OCI-LY7 (cell line): ENCODE measurements around the gene RAB3GAP2. TPM values are rescaled to one million over a fixed set of nuclear protein-coding genes. Genes with fewer than 3 reads are reported as not detected.
"Not testable (repeated sequence)": the region's sequence is repeated elsewhere in the genome, so short reads cannot be mapped to it uniquely, and the experiment has no call there.

Experiments used
- BruUV-seq: library from RNA; stranded (reverse); fragments of 400-500 nt; replicated peaks from 2 replicates; lab custom pipeline; 2021; lab: Mats Ljungman, UMichigan
- CTCF ChIA-PET: fragments of 300-600 bp; sonication (Branson Sonifier 250); formaldehyde crosslinking; loops from one replicate; lab custom pipeline; 2022; ENCODE audit warnings: antibody characterized with exemption; ENCODE audit not compliant: unreplicated experiment; lab: Charles Lee
- POLR2A ChIA-PET: fragments of 300-600 bp; sonication (Branson Sonifier 250); formaldehyde crosslinking; loops from one replicate; lab custom pipeline; 2022; ENCODE audit warnings: antibody characterized with exemption; lab: Charles Lee
- DNase-seq: peaks from one replicate; pipeline ENCODE4 v3.0.0-alpha.2; 2015; ENCODE audit warnings: low spot score
- H2AFZ ChIP-seq: fragments of 200-600 bp; sonication (generic), shearing (Covaris generic); 2 replicates; pipeline ENCODE4 v1.6.1; 2014; ENCODE audit warnings: mild to moderate bottlenecking, antibody characterized with exemption, low read length, moderate library complexity
- H3K27ac ChIP-seq: fragments of 200-600 bp; sonication (generic); 2 replicates; pipeline ENCODE4 v1.5.1; 2014; ENCODE audit warnings: mixed run types, low read depth, mild to moderate bottlenecking, moderate library complexity, low read length, inconsistent platforms; ENCODE audit not compliant: poor library complexity, severe bottlenecking
- H3K36me3 ChIP-seq: fragments of 200-600 bp; sonication (generic); 2 replicates; pipeline ENCODE4 v1.6.1; 2014; ENCODE audit warnings: mild to moderate bottlenecking, antibody characterized with exemption, low read length, moderate library complexity, mixed read lengths; ENCODE audit not compliant: insufficient read depth
- H3K4me1 ChIP-seq: fragments of 200-600 bp; sonication (generic); 2 replicates; pipeline ENCODE4 v1.5.1; 2014; ENCODE audit warnings: mild to moderate bottlenecking, low read length; ENCODE audit not compliant: insufficient read depth, poor library complexity, severe bottlenecking
- H3K4me2 ChIP-seq: fragments of 200-600 bp; sonication (generic); 2 replicates; pipeline ENCODE4 v1.6.1; 2014; ENCODE audit warnings: mild to moderate bottlenecking, low read length
- H3K4me3 ChIP-seq: fragments of 200-600 bp; sonication (generic); 2 replicates; pipeline ENCODE4 v1.5.1; 2014; ENCODE audit warnings: mild to moderate bottlenecking, low read depth, low read length; ENCODE audit not compliant: poor library complexity, severe bottlenecking
- H3K79me2 ChIP-seq: fragments of 200-600 bp; sonication (generic); 2 replicates; pipeline ENCODE4 v1.6.1; 2016; ENCODE audit warnings: low read depth, mild to moderate bottlenecking, low read length, moderate library complexity, mixed read lengths; ENCODE audit not compliant: insufficient read depth
- H3K9me2 ChIP-seq: fragments of 200-600 bp; sonication (generic); 2 replicates; pipeline ENCODE4 v1.6.1; 2016; ENCODE audit warnings: mild to moderate bottlenecking, low read length, mixed read lengths; ENCODE audit not compliant: insufficient read depth
- H3K9me3 ChIP-seq: fragments of 200-600 bp; sonication (generic); 2 replicates; pipeline ENCODE4 v1.6.1; 2014; ENCODE audit warnings: mild to moderate bottlenecking, mixed run types, low read length, mixed read lengths
- H4K20me1 ChIP-seq: fragments of 200-600 bp; sonication (generic); 2 replicates; pipeline ENCODE4 v1.6.1; 2014; ENCODE audit warnings: mild to moderate bottlenecking, antibody characterized with exemption, low read length, moderate library complexity, mixed read lengths; ENCODE audit not compliant: insufficient read depth
- EZH2phosphoT487 ChIP-seq: fragments of 200-600 bp; sonication (generic); IDR thresholded peaks from 2 replicates; pipeline ENCODE4 v1.6.1; 2018; ENCODE audit warnings: low read depth, borderline replicate concordance, mild to moderate bottlenecking, mixed run types, antibody characterized with exemption, low read length, moderate library complexity, mixed read lengths
- intact Hi-C: fragments of 100-400 bp; cut with micrococcal nuclease; formaldehyde crosslinking; loops from one replicate; pipeline ENCODE4 v1.10.0; 2022; ENCODE audit not compliant: unreplicated experiment
- total RNA-seq, 2 experiments: library from RNA; depleted of rRNA in 1 of 2; stranded (reverse); fragments of >200 nt in 1 of 2; shearing (Covaris generic) in 1 of 2; gene quantifications; 2 replicates each; pipeline ENCODE4 v1.2.3, GENCODE V29; 2014 to 2022
- TF ChIP-seq, protein P1 (sequence below): fragments of 200-600 bp; sonication (generic); conservative IDR thresholded peaks from 2 replicates; pipeline ENCODE4 v1.5.1; 2014; ENCODE audit warnings: mild to moderate bottlenecking, antibody characterized with exemption, low read length, moderate library complexity, mixed read lengths

Gene RAB3GAP2
- total RNA-seq, 2 experiments from 2014 or later = 16.9 to 41.1 TPM

DNA sequence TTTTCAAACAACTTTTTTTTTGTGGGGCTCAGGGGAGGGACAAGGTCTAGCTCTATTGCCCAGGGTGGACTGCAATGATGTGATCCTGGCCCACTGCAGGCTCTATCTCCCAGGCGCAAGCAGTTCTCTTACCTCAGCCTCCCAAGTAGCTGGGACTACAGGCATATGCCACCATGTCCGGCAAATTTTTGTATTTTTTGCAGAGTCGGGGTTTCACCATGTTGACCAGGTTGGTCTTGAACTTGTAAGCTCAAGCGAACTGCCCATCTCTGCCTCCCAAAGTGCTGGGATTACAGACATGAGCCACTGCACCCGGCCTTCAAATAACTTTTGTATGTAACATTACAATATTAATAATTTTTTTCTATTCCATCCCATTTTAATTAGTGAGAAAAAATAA, 33.0 kb downstream of the RAB3GAP2 start:
- Histone ChIP-seq H3K36me3 (peaks cover 5% of the 10 kb centered on the region; the same call in 1 of the 2 replicates), H3K4me2 (no peak overlapping the region), H2AFZ (no peak overlapping the region), H3K9me2 (no peaks in the 10 kb centered on the region), H3K27ac (no peak overlapping the region), H3K4me3 (no peak overlapping the region), H3K9me3 (no peaks in the 10 kb centered on the region; the same call in 1 of the 2 replicates), H3K4me1 (peaks cover 9% of the 10 kb centered on the region), H3K79me2 (peaks cover 52% of the 10 kb centered on the region; the same call in 1 of the 2 replicates), H4K20me1 (peaks cover 2% of the 10 kb centered on the region; the same call in 1 of the 2 replicates)
- ChIA-PET POLR2A (interaction anchor here (1.2 to 1.4 kb wide), 2 partner anchors 13 to 31 kb away, joined by 4 to 5 read pairs; no protein-coding TSS in a partner anchor), CTCF (no interaction called here)
- no peak for DNase-seq
- BruUV-seq = no TSS peak
- TF ChIP-seq EZH2phosphoT487 = no peak
- TF ChIP-seq, protein P1, sequence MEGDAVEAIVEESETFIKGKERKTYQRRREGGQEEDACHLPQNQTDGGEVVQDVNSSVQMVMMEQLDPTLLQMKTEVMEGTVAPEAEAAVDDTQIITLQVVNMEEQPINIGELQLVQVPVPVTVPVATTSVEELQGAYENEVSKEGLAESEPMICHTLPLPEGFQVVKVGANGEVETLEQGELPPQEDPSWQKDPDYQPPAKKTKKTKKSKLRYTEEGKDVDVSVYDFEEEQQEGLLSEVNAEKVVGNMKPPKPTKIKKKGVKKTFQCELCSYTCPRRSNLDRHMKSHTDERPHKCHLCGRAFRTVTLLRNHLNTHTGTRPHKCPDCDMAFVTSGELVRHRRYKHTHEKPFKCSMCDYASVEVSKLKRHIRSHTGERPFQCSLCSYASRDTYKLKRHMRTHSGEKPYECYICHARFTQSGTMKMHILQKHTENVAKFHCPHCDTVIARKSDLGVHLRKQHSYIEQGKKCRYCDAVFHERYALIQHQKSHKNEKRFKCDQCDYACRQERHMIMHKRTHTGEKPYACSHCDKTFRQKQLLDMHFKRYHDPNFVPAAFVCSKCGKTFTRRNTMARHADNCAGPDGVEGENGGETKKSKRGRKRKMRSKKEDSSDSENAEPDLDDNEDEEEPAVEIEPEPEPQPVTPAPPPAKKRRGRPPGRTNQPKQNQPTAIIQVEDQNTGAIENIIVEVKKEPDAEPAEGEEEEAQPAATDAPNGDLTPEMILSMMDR = no peak
- intact Hi-C loops = no loop called here

DNA sequence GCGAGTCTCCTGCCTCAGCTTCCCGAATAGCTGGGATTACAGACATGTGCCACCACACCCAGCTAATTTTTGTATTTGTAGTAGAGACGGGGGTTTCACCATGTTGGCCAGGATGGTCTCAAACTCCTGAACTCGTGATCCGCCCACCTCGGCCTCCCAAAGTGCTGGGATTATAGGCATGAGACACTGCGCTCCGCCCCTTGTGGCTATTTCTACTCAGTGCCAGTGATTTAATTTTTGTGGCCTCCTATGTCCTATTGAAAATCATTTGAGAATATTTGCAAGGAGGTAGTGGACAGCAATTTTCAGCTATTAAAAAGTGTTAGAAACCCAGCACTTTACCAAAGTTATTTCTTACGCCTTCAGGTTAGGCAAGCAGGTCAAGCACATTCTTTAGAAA, 36.0 kb downstream of the RAB3GAP2 start:
- POLR2A ChIA-PET = interaction anchor here (0.6 to 2.4 kb wide), 4 partner anchors 9 to 22 kb away, joined by 3 to 9 read pairs (median 4); no protein-coding TSS in a partner anchor

DNA sequence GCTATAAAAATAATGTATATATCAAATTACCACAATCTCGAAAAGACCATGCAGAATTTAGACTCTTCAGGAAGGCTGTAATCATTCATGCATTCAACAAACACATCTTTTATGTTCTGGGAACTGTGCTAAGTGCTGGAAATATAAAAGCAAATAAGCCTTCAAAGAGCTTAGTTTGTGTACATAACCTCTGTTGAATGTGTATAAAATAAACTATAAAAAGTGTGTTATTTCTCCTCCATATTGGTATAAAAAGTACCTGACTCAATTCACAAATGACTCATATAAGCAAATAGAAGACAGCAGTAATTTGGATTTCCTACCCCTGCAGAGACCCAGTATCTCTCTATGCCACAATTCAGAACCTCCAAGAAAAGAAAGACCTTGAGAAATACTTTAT, 36.8 kb downstream of the RAB3GAP2 start:
- CTCF ChIA-PET = no interaction called here
- no TSS peak for BruUV-seq
- Histone ChIP-seq H3K9me2 (no peaks in the 10 kb centered on the region), H3K4me1 (no peaks in the 10 kb centered on the region), H3K9me3 (no peaks in the 10 kb centered on the region; the same call in 1 of the 2 replicates), H2AFZ (no peak overlapping the region), H3K36me3 (peaks cover 17% of the 10 kb centered on the region), H3K27ac (no peak overlapping the region), H3K4me2 (no peak overlapping the region), H4K20me1 (peaks cover 6% of the 10 kb centered on the region; the same call in 1 of the 2 replicates), H3K4me3 (no peak overlapping the region), H3K79me2 (peaks cover 22% of the 10 kb centered on the region; the same call in 1 of the 2 replicates)
- POLR2A ChIA-PET = interaction anchor here (0.6 to 2.4 kb wide), 4 partner anchors 9 to 37 kb away, joined by 3 to 9 read pairs (median 4); partner anchors contain the start of gene RAB3GAP2
- intact Hi-C loops = no loop called here
- no peak for TF ChIP-seq EZH2phosphoT487
- TF ChIP-seq, protein P1 = no peak
- DNase-seq = no peak

More for the DNA sequence above, 36.0 kb downstream of the RAB3GAP2 start:
- H4K20me1 ChIP-seq, H3K9me3 ChIP-seq, intact Hi-C loops, H3K4me2 ChIP-seq, H3K9me2 ChIP-seq, CTCF ChIA-PET, H3K27ac ChIP-seq, BruUV-seq, DNase-seq, H2AFZ ChIP-seq, H3K4me1 ChIP-seq, H3K4me3 ChIP-seq: not testable (repeated sequence)
- H3K79me2 ChIP-seq = peaks cover 30% of the 10 kb centered on the region; the same call in 1 of the 2 replicates
- H3K36me3 ChIP-seq = peaks cover 12% of the 10 kb centered on the region
